ENCODE measurements around the gene PLCL1. TPM values are rescaled to one million over a fixed set of nuclear protein-coding genes. Genes with fewer than 3 reads are reported as not detected.

The PLCL1 gene
- total RNA-seq, 2 donors from 2014 or later, result 6.7 to 6.8 TPM

DNA sequence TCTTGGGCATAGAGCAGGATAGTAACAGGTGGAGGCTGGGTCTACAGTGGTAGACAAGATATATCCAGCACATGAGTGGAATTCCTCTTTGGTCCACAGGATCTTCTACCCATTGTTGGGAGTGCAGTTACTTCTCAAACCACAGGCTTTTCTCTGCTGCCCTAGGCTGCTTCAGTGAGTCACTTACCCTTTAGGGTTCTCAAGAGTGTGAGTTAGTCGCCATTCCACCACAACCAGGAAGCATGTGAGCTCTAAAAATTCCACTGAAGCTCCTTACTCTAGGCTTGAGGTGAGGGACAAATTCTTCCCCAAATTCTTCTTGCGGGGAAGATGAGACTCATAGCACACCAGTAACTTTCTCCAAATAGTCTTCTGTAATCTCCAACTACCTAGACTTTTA lies 189.4 kb downstream of the PLCL1 start:
- WGBS, result 95% methylated on average over 2 of the region's 2 CpGs
- TF ChIP-seq POLR2A (IDR thresholded peaks at IDR 0.05) (no peak), POLR2AphosphoS5 (IDR thresholded peaks at IDR 0.05) (no peak)
- TF ChIP-seq, protein P1, sequence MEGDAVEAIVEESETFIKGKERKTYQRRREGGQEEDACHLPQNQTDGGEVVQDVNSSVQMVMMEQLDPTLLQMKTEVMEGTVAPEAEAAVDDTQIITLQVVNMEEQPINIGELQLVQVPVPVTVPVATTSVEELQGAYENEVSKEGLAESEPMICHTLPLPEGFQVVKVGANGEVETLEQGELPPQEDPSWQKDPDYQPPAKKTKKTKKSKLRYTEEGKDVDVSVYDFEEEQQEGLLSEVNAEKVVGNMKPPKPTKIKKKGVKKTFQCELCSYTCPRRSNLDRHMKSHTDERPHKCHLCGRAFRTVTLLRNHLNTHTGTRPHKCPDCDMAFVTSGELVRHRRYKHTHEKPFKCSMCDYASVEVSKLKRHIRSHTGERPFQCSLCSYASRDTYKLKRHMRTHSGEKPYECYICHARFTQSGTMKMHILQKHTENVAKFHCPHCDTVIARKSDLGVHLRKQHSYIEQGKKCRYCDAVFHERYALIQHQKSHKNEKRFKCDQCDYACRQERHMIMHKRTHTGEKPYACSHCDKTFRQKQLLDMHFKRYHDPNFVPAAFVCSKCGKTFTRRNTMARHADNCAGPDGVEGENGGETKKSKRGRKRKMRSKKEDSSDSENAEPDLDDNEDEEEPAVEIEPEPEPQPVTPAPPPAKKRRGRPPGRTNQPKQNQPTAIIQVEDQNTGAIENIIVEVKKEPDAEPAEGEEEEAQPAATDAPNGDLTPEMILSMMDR (IDR thresholded peaks at IDR 0.05), result no peak
- Histone ChIP-seq H3K27ac (no peak overlapping the region), H3K4me1 (replicated peaks) (no peaks in the 10 kb centered on the region), H3K36me3 (no peaks in the 10 kb centered on the region), H3K9me3 (no peaks in the 10 kb centered on the region), H3K27me3 (replicated peaks; ENCODE audit: insufficient read depth) (no peaks in the 10 kb centered on the region), H3K4me3 (no peak overlapping the region)
- intact Hi-C loops (cut with DNase I), result no loop called here
- DNase-seq (ENCODE audit: low spot score), result no peak

DNA sequence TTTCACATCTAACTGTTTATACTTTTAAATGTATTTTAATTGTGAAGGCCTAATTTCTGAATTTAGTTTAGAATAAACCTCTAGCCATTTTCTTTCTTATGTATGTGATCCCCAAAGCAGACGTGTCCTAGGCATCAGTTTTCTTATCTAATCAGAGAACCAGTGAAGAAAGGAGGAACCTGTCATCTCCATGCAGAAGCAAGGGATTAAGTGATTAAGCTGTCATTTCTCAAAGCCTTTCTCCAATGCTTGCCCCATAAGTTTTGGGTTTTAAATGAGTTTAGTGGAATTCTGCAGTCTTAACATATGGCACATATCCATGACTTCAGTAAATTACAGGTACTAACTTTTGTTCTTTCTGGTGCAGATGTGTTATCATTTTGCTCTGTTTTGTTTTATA lies 190.4 kb downstream of the PLCL1 start:
- no peak for TF ChIP-seq POLR2AphosphoS5 (IDR thresholded peaks at IDR 0.05)
- no peak for DNase-seq (ENCODE audit: low spot score)
- no peaks in the 10 kb centered on the region for H3K9me3 ChIP-seq
- no peaks in the 10 kb centered on the region for H3K36me3 ChIP-seq
- H3K27ac ChIP-seq, result no peak overlapping the region
- H3K4me3 ChIP-seq, result no peak overlapping the region
- 74% methylated on average over 1 of the region's 1 CpG for WGBS
- intact Hi-C loops (cut with DNase I), result no loop called here
- no peaks in the 10 kb centered on the region for H3K27me3 ChIP-seq (replicated peaks; ENCODE audit: insufficient read depth)
- H3K4me1 ChIP-seq (replicated peaks), result no peaks in the 10 kb centered on the region

DNA sequence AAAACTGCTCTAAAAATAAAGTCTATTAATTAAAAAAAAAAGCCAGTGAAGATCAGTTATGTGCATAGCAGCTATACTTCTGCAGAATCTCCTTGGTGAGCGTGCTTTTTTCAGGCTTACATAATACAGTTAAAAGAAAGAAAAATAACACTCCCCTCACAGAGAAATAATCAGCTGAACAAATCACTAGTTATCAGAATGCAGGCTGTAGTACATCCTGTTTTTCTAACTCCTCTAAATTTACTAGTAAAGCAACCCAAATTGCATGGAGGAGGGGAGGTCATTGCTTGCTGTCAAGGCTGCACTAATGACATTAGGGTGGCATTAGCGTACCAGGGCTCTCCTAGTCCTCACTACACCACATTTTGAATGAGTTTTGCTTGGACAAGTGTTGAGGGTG lies 192.2 kb downstream of the PLCL1 start:
- H3K4me1 ChIP-seq (replicated peaks), result no peaks in the 10 kb centered on the region
- TF ChIP-seq, protein P1 (IDR thresholded peaks at IDR 0.05), result no peak
- TF ChIP-seq POLR2AphosphoS5 (IDR thresholded peaks at IDR 0.05) (no peak), POLR2A (IDR thresholded peaks at IDR 0.05) (no peak)
- WGBS, result 54% methylated on average over 2 of the region's 2 CpGs
- intact Hi-C loops (cut with DNase I), result no loop called here
- no peak overlapping the region for H3K4me3 ChIP-seq
- DNase-seq (ENCODE audit: low spot score), result no peak
- H3K27me3 ChIP-seq (replicated peaks; ENCODE audit: insufficient read depth), result no peaks in the 10 kb centered on the region
- H3K9me3 ChIP-seq, result no peaks in the 10 kb centered on the region
- H3K27ac ChIP-seq, result no peak overlapping the region
- no peaks in the 10 kb centered on the region for H3K36me3 ChIP-seq

DNA sequence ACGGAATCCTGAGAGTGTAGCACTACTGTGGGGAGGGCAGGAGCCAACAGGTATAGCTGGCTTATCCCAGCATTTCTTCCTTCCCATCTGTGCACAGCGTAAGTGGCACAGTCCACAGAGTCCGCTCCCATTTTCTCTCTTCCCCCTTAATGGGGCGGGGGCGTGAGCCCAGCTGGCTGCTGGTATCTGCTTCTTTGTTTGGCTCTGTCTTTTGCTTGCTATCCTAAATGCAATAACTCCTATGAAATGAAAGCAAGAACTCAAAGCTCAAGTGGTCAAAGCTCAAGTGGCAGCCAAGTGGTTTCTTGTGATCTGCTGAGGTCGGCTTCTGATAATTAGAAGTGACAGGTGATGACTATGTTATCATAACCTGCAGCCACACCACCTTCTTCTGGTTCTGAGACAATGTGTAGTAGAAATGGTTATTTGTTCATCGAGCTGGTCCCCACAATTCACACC lies 192.7 kb downstream of the PLCL1 start:
- no peaks in the 10 kb centered on the region for H3K36me3 ChIP-seq
- TF ChIP-seq, protein P1 (IDR thresholded peaks at IDR 0.05), result no peak
- TF ChIP-seq POLR2AphosphoS5 (IDR thresholded peaks at IDR 0.05) (no peak), POLR2A (IDR thresholded peaks at IDR 0.05) (no peak)
- H3K4me1 ChIP-seq (replicated peaks), result no peaks in the 10 kb centered on the region
- H3K9me3 ChIP-seq, result no peaks in the 10 kb centered on the region
- H3K27ac ChIP-seq, result no peak overlapping the region
- intact Hi-C loops (cut with DNase I), result no loop called here
- 83% methylated on average over 7 of the region's 7 CpGs for WGBS
- no peaks in the 10 kb centered on the region for H3K27me3 ChIP-seq (replicated peaks; ENCODE audit: insufficient read depth)
- no peak for DNase-seq (ENCODE audit: low spot score)
- no peak overlapping the region for H3K4me3 ChIP-seq

DNA sequence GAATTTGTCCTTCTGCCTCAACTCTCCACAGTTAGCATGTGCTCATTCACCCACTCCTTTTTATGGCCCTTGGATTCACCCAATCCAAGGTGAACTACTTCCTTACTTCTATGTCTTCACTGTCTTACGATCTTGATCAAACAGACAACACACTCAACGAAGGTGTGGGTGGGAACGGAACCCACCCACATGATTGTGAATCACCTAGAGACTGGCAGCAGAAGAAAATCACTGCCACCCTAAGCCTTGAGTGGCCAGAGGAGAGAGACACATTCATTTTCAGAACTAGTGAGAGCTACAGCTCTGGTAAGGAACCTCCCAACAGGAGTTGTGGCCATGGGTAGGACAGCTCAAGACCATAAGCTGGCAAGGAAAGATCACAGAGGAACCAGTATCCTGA lies 194.3 kb downstream of the PLCL1 start:
- Histone ChIP-seq H3K27ac (no peak overlapping the region), H3K4me3 (no peak overlapping the region), H3K4me1 (replicated peaks) (no peaks in the 10 kb centered on the region), H3K27me3 (replicated peaks; ENCODE audit: insufficient read depth) (no peaks in the 10 kb centered on the region), H3K36me3 (no peaks in the 10 kb centered on the region), H3K9me3 (no peaks in the 10 kb centered on the region)
- TF ChIP-seq, protein P1 (IDR thresholded peaks at IDR 0.05), result no peak
- TF ChIP-seq POLR2A (IDR thresholded peaks at IDR 0.05) (no peak), POLR2AphosphoS5 (IDR thresholded peaks at IDR 0.05) (no peak)
- DNase-seq (ENCODE audit: low spot score), result no peak
- intact Hi-C loops (cut with DNase I), result no loop called here
- WGBS, result 81% methylated on average over 3 of the region's 3 CpGs

Data from prostate gland (tissue), 2 donors.